WTC11 (cell line): ENCODE measurements around the gene GAREM2. TPM values are rescaled to one million over a fixed set of nuclear protein-coding genes. Genes with fewer than 3 reads are reported as not detected.
"Not testable (repeated sequence)": the region's sequence is repeated elsewhere in the genome, so short reads cannot be mapped to it uniquely, and the experiment has no call there.

Source experiments
- ATAC-seq: fragments of 200-7000 bp; cut with Tn5 transposase; 2 replicates; pipeline ENCODE4 v1.10.0; 2021; ENCODE audit warnings: mild to moderate bottlenecking, moderate library complexity
- CTCF ChIA-PET: fragments of 300-600 bp; sonication (Branson Sonifier 250); formaldehyde crosslinking; loops from one replicate; lab custom pipeline; 2021; ENCODE audit warnings: antibody characterized with exemption; lab: Charles Lee
- POLR2A ChIA-PET: fragments of 350-600 bp; sonication (Branson Sonifier 250); formaldehyde crosslinking; loops from one replicate; lab custom pipeline; 2021; ENCODE audit warnings: antibody characterized with exemption; lab: Charles Lee
- DNase-seq: peaks from one replicate; pipeline ENCODE4 v3.0.0; 2021; ENCODE audit warnings: low spot score
- H3K27ac Mint-ChIP-seq: 2 replicates; pipeline ENCODE4 v1.8.0; 2021; ENCODE audit warnings: mixed read lengths
- H3K27me3 Mint-ChIP-seq: 2 replicates; pipeline ENCODE4 v1.8.0; 2021; ENCODE audit warnings: low read depth, mild to moderate bottlenecking, moderate library complexity, mixed read lengths
- H3K36me3 Mint-ChIP-seq: 2 replicates; pipeline ENCODE4 v1.8.0; 2021; ENCODE audit warnings: mixed read lengths
- H3K4me1 Mint-ChIP-seq: 2 replicates; pipeline ENCODE4 v1.8.0; 2022; ENCODE audit warnings: mixed read lengths
- H3K4me3 Mint-ChIP-seq: 2 replicates; pipeline ENCODE4 v1.8.0; 2021; ENCODE audit warnings: mild to moderate bottlenecking, moderate library complexity, mixed read lengths
- H3K9me3 Mint-ChIP-seq: 2 replicates; pipeline ENCODE4 v1.8.0; 2021; ENCODE audit warnings: mixed read lengths
- EMX1 ChIP-seq: fragments of 250-450 bp; sonication (Bioruptor Pico); IDR thresholded peaks from 2 replicates; pipeline ENCODE4 v1.8.0; 2021; ENCODE audit warnings: mild to moderate bottlenecking
- ESRRA ChIP-seq: sonication (generic); formaldehyde crosslinking; IDR thresholded peaks from 2 replicates; pipeline ENCODE4 v1.8.1; 2022; ENCODE audit warnings: mild to moderate bottlenecking, missing genetic modification reagents, borderline replicate concordance
- FOXK1 ChIP-seq: sonication (generic); formaldehyde crosslinking; IDR thresholded peaks from 2 replicates; pipeline ENCODE4 v1.8.0; 2022; ENCODE audit warnings: mild to moderate bottlenecking, moderate library complexity, missing genetic modification reagents
- GTF2I ChIP-seq: fragments of 250-450 bp; sonication (Bioruptor Pico); conservative IDR thresholded peaks from 2 replicates; pipeline ENCODE4 v1.4.0; 2021; ENCODE audit warnings: mild to moderate bottlenecking
- NFATC4 ChIP-seq: fragments of 250-450 bp; sonication (Bioruptor Pico); IDR thresholded peaks from 2 replicates; pipeline ENCODE4 v1.9.0; 2021; ENCODE audit warnings: mild to moderate bottlenecking
- NFYB ChIP-seq: sonication (generic); formaldehyde crosslinking; conservative IDR thresholded peaks from 2 replicates; pipeline ENCODE4 v1.8.0; 2022; ENCODE audit warnings: low read depth, missing genetic modification reagents
- RELA ChIP-seq: sonication (generic); formaldehyde crosslinking; IDR thresholded peaks from 2 replicates; pipeline ENCODE4 v1.8.1; 2022; ENCODE audit warnings: missing genetic modification reagents, mild to moderate bottlenecking, borderline replicate concordance
- TEAD4 ChIP-seq: sonication (generic); formaldehyde crosslinking; IDR thresholded peaks from 2 replicates; pipeline ENCODE4 v1.8.0; 2022; ENCODE audit warnings: mild to moderate bottlenecking, missing genetic modification reagents
- ZNF219 ChIP-seq: sonication (generic); formaldehyde crosslinking; IDR thresholded peaks from 2 replicates; pipeline ENCODE4 v1.8.0; 2023; ENCODE audit warnings: missing genetic modification reagents, mild to moderate bottlenecking, borderline replicate concordance
- ZNF317 ChIP-seq: sonication (generic); formaldehyde crosslinking; IDR thresholded peaks from 2 replicates; pipeline ENCODE4 v1.8.1; 2023; ENCODE audit warnings: low read depth, mild to moderate bottlenecking, moderate library complexity, missing genetic modification reagents, borderline replicate concordance
- ZNF396 ChIP-seq: fragments of 250-450 bp; sonication (Bioruptor Pico); IDR thresholded peaks from 2 replicates; pipeline ENCODE4 v1.8.0; 2021; ENCODE audit warnings: mild to moderate bottlenecking, moderate library complexity, borderline replicate concordance
- total RNA-seq: library from RNA; stranded (reverse); gene quantifications from 3 replicates; pipeline ENCODE4 v1.2.3, GENCODE V29; 2021
- TF ChIP-seq, protein P1 (sequence below): sonication (generic); formaldehyde crosslinking; IDR thresholded peaks from 2 replicates; pipeline ENCODE4 v1.8.0; 2022; ENCODE audit warnings: mild to moderate bottlenecking, missing genetic modification reagents
- TF ChIP-seq, protein P2 (sequence below): sonication (generic); formaldehyde crosslinking; IDR thresholded peaks from 2 replicates; pipeline ENCODE4 v1.8.1; 2023; ENCODE audit warnings: mild to moderate bottlenecking, missing genetic modification reagents, moderate library complexity
- TF ChIP-seq, protein P3 (sequence below): sonication (generic); formaldehyde crosslinking; IDR thresholded peaks from 2 replicates; pipeline ENCODE4 v1.8.1; 2023; ENCODE audit warnings: mild to moderate bottlenecking, moderate library complexity, missing genetic modification reagents
- TF ChIP-seq, protein P4 (sequence below): fragments of 250-450 bp; sonication (Bioruptor Pico); IDR thresholded peaks from 2 replicates; pipeline ENCODE4 v1.9.0; 2021; ENCODE audit warnings: moderate library complexity, mild to moderate bottlenecking, inconsistent platforms, borderline replicate concordance
- TF ChIP-seq, protein P5 (sequence below): sonication (generic); formaldehyde crosslinking; IDR thresholded peaks from 2 replicates; pipeline ENCODE4 v1.8.1; 2022; ENCODE audit warnings: missing genetic modification reagents, borderline replicate concordance
- TF ChIP-seq, protein P6 (sequence below): sonication (generic); formaldehyde crosslinking; conservative IDR thresholded peaks from 2 replicates; pipeline ENCODE4 v1.8.1; 2023; ENCODE audit warnings: mild to moderate bottlenecking, low read depth, missing genetic modification reagents, moderate library complexity
- TF ChIP-seq, protein P7 (sequence below): sonication (generic); formaldehyde crosslinking; IDR thresholded peaks from 2 replicates; pipeline ENCODE4 v1.8.1; 2023; ENCODE audit warnings: mild to moderate bottlenecking, missing genetic modification reagents

The GAREM2 gene
- total RNA-seq, 1 experiment from 2014 or later, result 17.4 TPM

DNA sequence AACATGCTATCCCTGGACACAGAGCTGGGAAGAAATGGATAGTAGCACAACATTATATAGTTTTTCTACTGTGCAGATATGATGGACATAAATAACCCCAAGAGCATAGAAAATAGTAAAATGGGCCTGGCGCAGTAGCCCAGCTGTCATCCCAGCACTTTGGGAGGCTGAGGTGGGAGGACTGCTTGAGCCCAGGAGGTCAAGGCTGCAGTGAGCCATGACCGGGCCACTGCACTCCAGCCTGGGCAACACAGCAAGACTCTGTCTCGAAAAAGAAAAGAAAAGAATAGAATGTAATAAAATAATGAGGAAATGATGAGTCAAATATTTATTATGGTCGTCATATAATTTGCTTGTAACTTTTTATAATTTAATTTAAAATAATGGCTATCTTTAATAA is 7.5 kb upstream of the GAREM2 start:
- H3K27me3 Mint-ChIP-seq, result peaks cover 2% of the 10 kb centered on the region; the same call in 1 of the 2 replicates
- no peaks in the 10 kb centered on the region for H3K4me1 Mint-ChIP-seq
- H3K4me3 Mint-ChIP-seq, result no peak overlapping the region
- ATAC-seq (no peak), DNase-seq (no peak)
- no peaks in the 10 kb centered on the region for H3K9me3 Mint-ChIP-seq
- no peak overlapping the region for H3K27ac Mint-ChIP-seq
- TF ChIP-seq, protein P1, sequence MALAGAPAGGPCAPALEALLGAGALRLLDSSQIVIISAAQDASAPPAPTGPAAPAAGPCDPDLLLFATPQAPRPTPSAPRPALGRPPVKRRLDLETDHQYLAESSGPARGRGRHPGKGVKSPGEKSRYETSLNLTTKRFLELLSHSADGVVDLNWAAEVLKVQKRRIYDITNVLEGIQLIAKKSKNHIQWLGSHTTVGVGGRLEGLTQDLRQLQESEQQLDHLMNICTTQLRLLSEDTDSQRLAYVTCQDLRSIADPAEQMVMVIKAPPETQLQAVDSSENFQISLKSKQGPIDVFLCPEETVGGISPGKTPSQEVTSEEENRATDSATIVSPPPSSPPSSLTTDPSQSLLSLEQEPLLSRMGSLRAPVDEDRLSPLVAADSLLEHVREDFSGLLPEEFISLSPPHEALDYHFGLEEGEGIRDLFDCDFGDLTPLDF, result no peak
- no peak for TF ChIP-seq NFATC4 (CRISPR knock-in tag)
- TF ChIP-seq, protein P2, sequence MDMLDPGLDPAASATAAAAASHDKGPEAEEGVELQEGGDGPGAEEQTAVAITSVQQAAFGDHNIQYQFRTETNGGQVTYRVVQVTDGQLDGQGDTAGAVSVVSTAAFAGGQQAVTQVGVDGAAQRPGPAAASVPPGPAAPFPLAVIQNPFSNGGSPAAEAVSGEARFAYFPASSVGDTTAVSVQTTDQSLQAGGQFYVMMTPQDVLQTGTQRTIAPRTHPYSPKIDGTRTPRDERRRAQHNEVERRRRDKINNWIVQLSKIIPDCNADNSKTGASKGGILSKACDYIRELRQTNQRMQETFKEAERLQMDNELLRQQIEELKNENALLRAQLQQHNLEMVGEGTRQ (CRISPR knock-in tag), result no peak
- no peaks in the 10 kb centered on the region for H3K36me3 Mint-ChIP-seq
- ChIA-PET POLR2A (interaction anchor here (0.6 kb wide), 1 partner anchor 242 kb away, joined by 3 read pairs; no protein-coding TSS in a partner anchor), CTCF (interaction anchor here (0.9 kb wide), 1 partner anchor 65 kb away, joined by 3 read pairs; no protein-coding TSS in a partner anchor)

DNA sequence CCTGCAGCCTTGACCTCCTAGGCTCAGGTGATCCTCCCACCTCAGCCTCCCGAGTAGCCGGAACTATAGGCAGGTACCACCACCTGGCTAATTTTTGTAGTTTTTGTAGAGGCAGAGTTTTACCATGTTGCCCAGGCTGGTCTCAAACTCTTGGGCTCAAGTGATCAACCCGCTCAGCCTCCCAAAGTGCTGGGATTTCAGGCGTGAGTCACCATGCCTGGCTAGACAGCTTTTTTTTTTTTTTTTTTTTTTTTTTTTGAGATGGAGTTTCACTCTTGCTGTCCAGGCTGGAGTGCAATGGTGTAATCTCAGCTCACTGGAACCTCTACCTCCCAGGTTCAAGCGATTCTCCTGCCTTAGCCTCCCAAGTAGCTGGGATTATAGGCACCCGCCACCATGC is 6.3 kb upstream of the GAREM2 start:
- CTCF ChIA-PET, result interaction anchor here (0.6 kb wide), 2 partner anchors 29 to 232 kb away, joined by 3 read pairs; no protein-coding TSS in a partner anchor
- not testable (repeated sequence) for H3K27ac Mint-ChIP-seq

DNA sequence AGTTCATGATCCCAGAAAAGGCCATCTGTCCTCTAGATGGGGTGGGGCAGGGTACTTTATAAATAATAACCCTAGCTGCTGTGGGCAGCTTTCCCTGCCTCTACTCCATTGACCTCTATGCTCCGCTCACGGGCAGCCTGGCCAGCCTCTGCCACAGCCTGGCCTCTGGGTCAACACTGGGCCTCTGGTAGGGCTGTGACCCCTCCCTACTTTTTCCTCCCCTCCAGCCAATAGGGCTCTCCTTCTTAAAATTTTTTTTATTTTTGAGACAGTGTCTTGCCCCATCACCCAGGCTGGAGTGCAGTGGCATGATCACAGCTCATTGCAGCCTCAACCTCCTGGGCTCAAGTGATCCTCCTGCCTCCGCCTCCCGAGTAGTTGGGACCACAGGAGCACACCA is 4.1 kb upstream of the GAREM2 start:
- Mint-ChIP-seq H3K36me3 (no peaks in the 10 kb centered on the region), H3K4me3 (no peak overlapping the region), H3K4me1 (no peaks in the 10 kb centered on the region), H3K27me3 (peaks cover 7% of the 10 kb centered on the region), H3K27ac (no peak overlapping the region), H3K9me3 (no peaks in the 10 kb centered on the region)
- TF ChIP-seq ZNF219 (no peak), ZNF396 (CRISPR knock-in tag) (no peak), TEAD4 (CRISPR knock-in tag) (no peak), GTF2I (no peak), EMX1 (CRISPR knock-in tag) (no peak), ESRRA (CRISPR knock-in tag) (no peak), NFYB (CRISPR knock-in tag) (no peak), ZNF317 (CRISPR knock-in tag) (no peak), RELA (no peak), FOXK1 (no peak)
- TF ChIP-seq, protein P3, sequence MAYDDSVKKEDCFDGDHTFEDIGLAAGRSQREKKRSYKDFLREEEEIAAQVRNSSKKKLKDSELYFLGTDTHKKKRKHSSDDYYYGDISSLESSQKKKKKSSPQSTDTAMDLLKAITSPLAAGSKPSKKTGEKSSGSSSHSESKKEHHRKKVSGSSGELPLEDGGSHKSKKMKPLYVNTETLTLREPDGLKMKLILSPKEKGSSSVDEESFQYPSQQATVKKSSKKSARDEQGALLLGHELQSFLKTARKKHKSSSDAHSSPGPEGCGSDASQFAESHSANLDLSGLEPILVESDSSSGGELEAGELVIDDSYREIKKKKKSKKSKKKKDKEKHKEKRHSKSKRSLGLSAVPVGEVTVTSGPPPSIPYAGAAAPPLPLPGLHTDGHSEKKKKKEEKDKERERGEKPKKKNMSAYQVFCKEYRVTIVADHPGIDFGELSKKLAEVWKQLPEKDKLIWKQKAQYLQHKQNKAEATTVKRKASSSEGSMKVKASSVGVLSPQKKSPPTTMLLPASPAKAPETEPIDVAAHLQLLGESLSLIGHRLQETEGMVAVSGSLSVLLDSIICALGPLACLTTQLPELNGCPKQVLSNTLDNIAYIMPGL (CRISPR knock-in tag), result no peak
- TF ChIP-seq, protein P4, sequence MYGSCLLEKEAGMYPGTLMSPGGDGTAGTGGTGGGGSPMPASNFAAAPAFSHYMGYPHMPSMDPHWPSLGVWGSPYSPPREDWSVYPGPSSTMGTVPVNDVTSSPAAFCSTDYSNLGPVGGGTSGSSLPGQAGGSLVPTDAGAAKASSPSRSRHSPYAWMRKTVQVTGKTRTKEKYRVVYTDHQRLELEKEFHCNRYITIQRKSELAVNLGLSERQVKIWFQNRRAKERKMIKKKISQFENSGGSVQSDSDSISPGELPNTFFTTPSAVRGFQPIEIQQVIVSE (CRISPR knock-in tag), result no peak
- TF ChIP-seq, protein P5, sequence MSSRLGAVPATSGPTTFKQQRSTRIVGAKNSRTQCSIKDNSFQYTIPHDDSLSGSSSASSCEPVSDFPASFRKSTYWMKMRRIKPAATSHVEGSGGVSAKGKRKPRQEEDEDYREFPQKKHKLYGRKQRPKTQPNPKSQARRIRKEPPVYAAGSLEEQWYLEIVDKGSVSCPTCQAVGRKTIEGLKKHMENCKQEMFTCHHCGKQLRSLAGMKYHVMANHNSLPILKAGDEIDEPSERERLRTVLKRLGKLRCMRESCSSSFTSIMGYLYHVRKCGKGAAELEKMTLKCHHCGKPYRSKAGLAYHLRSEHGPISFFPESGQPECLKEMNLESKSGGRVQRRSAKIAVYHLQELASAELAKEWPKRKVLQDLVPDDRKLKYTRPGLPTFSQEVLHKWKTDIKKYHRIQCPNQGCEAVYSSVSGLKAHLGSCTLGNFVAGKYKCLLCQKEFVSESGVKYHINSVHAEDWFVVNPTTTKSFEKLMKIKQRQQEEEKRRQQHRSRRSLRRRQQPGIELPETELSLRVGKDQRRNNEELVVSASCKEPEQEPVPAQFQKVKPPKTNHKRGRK (CRISPR knock-in tag), result no peak
- TF ChIP-seq, protein P6, sequence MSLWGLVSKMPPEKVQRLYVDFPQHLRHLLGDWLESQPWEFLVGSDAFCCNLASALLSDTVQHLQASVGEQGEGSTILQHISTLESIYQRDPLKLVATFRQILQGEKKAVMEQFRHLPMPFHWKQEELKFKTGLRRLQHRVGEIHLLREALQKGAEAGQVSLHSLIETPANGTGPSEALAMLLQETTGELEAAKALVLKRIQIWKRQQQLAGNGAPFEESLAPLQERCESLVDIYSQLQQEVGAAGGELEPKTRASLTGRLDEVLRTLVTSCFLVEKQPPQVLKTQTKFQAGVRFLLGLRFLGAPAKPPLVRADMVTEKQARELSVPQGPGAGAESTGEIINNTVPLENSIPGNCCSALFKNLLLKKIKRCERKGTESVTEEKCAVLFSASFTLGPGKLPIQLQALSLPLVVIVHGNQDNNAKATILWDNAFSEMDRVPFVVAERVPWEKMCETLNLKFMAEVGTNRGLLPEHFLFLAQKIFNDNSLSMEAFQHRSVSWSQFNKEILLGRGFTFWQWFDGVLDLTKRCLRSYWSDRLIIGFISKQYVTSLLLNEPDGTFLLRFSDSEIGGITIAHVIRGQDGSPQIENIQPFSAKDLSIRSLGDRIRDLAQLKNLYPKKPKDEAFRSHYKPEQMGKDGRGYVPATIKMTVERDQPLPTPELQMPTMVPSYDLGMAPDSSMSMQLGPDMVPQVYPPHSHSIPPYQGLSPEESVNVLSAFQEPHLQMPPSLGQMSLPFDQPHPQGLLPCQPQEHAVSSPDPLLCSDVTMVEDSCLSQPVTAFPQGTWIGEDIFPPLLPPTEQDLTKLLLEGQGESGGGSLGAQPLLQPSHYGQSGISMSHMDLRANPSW, result no peak
- TF ChIP-seq, protein P7, sequence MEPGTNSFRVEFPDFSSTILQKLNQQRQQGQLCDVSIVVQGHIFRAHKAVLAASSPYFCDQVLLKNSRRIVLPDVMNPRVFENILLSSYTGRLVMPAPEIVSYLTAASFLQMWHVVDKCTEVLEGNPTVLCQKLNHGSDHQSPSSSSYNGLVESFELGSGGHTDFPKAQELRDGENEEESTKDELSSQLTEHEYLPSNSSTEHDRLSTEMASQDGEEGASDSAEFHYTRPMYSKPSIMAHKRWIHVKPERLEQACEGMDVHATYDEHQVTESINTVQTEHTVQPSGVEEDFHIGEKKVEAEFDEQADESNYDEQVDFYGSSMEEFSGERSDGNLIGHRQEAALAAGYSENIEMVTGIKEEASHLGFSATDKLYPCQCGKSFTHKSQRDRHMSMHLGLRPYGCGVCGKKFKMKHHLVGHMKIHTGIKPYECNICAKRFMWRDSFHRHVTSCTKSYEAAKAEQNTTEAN (CRISPR knock-in tag), result no peak
- no peak for ATAC-seq
- no peak for DNase-seq
- POLR2A ChIA-PET, result no interaction called here
- CTCF ChIA-PET, result no interaction called here

More for the DNA sequence above, 6.3 kb upstream of the GAREM2 start:
- DNase-seq, H3K4me1 Mint-ChIP-seq, H3K9me3 Mint-ChIP-seq, H3K4me3 Mint-ChIP-seq, ATAC-seq, H3K27me3 Mint-ChIP-seq, H3K36me3 Mint-ChIP-seq: not testable (repeated sequence)
- POLR2A ChIA-PET, result interaction anchor here (0.6 kb wide), 1 partner anchor 93 kb away, joined by 7 read pairs; no protein-coding TSS in a partner anchor
